ENCODE measurements around the gene CASQ1.

The CASQ1 gene

GRCh38 chr1:160189649-160190625, at the start of gene CASQ1:
Gene CASQ1, plus strand, starts transcription at chr1:160190575. Its CDS starts 177 bp downstream, at chr1:160190752.
- no peak for DNase-seq (ENCODE audit: low spot score)

- DNase-seq (ENCODE audit: low spot score) = no peak
Measured at GRCh38 chr1:160143695-160144094, 46.7 kb upstream of the CASQ1 start.

GRCh38 chr1:160144921-160145320, 45.5 kb upstream of the CASQ1 start:
- no peak for DNase-seq (ENCODE audit: low spot score)

GRCh38 chr1:160146107-160146506, 44.3 kb upstream of the CASQ1 start:
- no peak for DNase-seq (ENCODE audit: low spot score)

- DNase-seq (ENCODE audit: low spot score) = no peak
Measured at GRCh38 chr1:160148121-160148520, 42.3 kb upstream of the CASQ1 start.

- DNase-seq (ENCODE audit: low spot score) = no peak
Measured at GRCh38 chr1:160149233-160149632, 41.1 kb upstream of the CASQ1 start.

- DNase-seq (ENCODE audit: low spot score) = no peak
Measured at GRCh38 chr1:160149716-160150115, 40.7 kb upstream of the CASQ1 start.

GRCh38 chr1:160151303-160151702, 39.1 kb upstream of the CASQ1 start, which contains the start of gene ATP1A4:
Gene ATP1A4, plus strand, starts transcription at chr1:160151603. Its CDS starts 438 bp downstream, at chr1:160152041.
- no peak for DNase-seq (ENCODE audit: low spot score)

GRCh38 chr1:160154790-160155189, 35.6 kb upstream of the CASQ1 start:
- no peak for DNase-seq (ENCODE audit: low spot score)

GRCh38 chr1:160156361-160156760, 34.0 kb upstream of the CASQ1 start:
- no peak for DNase-seq (ENCODE audit: low spot score)

- no peak for DNase-seq (ENCODE audit: low spot score)
Measured at GRCh38 chr1:160157174-160157573, 33.2 kb upstream of the CASQ1 start.

- no peak for DNase-seq (ENCODE audit: low spot score)
Measured at GRCh38 chr1:160158031-160158430, 32.3 kb upstream of the CASQ1 start.

GRCh38 chr1:160158534-160158933, 31.8 kb upstream of the CASQ1 start:
- DNase-seq (ENCODE audit: low spot score) = no peak

GRCh38 chr1:160159846-160160245, 30.5 kb upstream of the CASQ1 start:
- no peak for DNase-seq (ENCODE audit: low spot score)

- no peak for DNase-seq (ENCODE audit: low spot score)
Measured at GRCh38 chr1:160161965-160162705, 28.2 kb upstream of the CASQ1 start.

- no peak for DNase-seq (ENCODE audit: low spot score)
Measured at GRCh38 chr1:160162931-160163330, 27.4 kb upstream of the CASQ1 start.

GRCh38 chr1:160163615-160164014, 26.8 kb upstream of the CASQ1 start:
- DNase-seq (ENCODE audit: low spot score) = no peak

- DNase-seq (ENCODE audit: low spot score) = no peak
Measured at GRCh38 chr1:160164121-160164520, 26.3 kb upstream of the CASQ1 start.

GRCh38 chr1:160166166-160166868, 24.1 kb upstream of the CASQ1 start:
- DNase-seq (ENCODE audit: low spot score) = no peak

- DNase-seq (ENCODE audit: low spot score) = no peak
Measured at GRCh38 chr1:160167056-160167455, 23.3 kb upstream of the CASQ1 start.

- no peak for DNase-seq (ENCODE audit: low spot score)
Measured at GRCh38 chr1:160167580-160167979, 22.8 kb upstream of the CASQ1 start.

GRCh38 chr1:160168016-160168415, 22.4 kb upstream of the CASQ1 start:
- no peak for DNase-seq (ENCODE audit: low spot score)
